Islet of Langerhans (tissue), 1 donor: ENCODE measurements around the gene PSEN1.

ENCODE experiments used
- FAIRE-seq: peaks from one replicate; lab custom pipeline; 2011; peaks lifted over from hg19 to GRCh38; lab: Jason Lieb, UNC

PSEN1 gene

DNA sequence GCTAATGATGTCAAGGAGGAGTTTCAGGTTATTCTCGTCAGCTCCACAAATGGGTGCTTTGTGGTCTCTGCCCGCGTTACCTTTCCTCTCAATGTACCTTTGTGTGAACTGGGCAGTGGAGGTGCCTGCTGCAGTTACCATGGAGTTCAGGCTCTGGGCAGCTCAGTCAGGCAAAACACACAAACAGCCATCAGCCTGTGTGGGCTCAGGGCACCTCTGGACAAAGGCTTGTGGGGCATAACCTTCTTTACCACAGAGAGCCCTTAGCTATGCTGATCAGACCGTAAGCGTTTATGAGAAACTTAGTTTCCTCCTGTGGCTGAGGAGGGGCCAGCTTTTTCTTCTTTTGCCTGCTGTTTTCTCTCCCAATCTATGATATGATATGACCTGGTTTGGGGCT lies 84.3 kb downstream of the PSEN1 start:
- FAIRE-seq, result no peak

DNA sequence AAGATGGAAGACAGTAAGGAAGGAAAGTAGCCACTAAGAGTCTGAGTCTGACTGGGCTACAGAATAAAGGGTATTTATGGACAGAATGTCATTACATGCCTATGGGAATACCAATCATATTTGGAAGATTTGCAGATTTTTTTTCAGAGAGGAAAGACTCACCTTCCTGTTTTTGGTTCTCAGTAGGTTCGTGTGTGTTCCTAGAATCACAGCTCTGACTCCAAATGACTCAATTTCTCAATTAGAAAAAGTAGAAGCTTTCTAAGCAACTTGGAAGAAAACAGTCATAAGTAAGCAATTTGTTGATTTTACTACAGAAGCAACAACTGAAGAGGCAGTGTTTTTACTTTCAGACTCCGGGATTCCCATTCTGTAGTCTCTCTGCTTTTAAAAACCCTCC lies 85.6 kb downstream of the PSEN1 start:
- no peak for FAIRE-seq

DNA sequence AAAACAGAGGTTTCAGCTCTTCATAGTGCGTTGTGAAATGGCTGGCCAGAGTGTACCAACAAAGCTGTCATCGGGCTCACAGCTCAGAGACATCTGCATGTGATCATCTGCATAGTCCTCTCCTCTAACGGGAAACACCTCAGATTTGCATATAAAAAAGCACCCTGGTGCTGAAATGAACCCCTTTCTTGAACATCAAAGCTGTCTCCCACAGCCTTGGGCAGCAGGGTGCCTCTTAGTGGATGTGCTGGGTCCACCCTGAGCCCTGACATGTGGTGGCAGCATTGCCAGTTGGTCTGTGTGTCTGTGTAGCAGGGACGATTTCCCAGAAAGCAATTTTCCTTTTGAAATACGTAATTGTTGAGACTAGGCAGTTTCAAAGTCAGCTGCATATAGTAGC lies 86.7 kb downstream of the PSEN1 start:
- FAIRE-seq, result no peak

DNA sequence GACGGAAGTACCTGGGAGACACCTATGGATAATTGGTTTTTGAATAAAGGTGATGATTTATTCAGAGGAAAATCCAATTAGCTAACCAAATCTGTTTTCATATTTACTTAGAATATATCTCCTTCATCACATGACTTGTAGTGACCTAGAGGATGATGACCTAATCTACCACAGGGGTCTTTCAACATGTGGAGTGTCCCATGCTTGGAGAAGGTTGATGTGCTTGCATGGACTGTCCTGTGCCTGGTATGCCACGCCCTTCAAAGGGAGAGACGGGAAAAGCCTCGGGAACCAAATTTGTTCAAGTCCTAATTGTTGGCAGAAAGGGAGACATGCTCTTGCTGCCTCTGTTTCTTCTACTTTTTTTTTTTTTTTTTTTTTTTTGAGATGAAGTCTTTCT lies 89.2 kb downstream of the PSEN1 start:
- no peak for FAIRE-seq

DNA sequence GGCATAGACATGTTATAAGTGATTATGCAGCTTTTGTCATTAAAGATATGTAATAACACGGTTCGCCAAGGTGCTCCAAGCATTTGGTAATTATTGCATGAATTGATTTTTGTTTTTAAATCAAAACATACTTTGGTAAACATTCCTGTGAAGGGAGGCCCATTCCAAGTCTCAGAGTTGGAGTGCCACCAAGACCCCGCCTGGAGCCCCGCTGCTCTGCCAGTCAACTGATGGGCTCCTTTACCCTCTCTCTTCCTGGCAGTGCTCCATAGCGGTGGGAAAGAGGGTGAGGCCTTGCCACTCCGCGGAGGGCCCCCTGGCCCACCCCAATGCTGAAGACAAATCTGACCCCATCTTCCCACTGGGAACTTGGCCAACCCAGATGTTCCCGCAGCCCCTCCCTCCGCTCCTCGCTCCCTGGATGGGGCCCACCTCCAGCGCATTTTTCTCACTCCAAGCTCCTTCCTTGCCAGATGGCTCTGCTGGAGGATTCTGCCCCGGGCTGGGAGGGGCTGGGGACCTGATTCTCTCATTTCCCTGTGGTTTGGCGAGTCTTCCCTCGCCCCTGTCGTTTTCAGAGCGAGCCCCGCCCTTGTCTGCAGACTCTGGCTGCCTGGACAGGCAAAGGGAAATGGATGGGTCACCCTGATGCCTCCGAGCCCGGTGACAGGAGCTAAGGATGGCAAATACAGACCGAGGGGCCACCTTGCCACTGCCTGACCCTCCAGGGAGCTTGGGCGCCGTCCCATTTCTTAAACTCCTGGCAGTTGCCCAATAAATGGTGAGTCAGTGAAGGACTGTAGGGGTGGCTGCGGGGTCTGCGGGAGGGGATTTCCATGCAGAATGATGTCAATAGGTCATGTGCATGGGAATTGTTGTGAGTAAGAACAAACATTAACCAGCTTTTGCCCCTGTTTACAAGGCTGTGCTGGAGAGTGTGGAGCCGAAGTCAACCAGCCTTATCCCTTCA lies 91.8 kb downstream of the PSEN1 start:
- FAIRE-seq, result no peak

DNA sequence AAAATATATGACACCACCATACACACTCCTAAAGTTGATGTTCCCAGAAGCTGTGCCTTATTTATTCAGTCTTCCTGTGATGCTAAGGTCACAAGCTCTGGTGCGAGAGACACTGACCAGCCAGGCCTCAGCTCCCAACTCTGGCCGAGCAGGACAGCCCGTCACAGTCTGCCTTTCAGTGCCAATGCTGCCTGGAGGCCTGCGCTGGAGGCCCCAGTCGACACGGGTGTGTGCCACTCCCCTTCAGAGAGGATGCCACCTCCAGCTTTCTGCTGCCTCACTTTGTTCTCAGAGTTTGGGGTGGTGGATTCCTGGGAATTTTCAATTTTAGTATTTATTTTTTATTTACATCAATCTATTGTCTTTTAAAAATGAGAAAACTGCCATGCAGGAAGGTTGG lies 93.7 kb downstream of the PSEN1 start:
- FAIRE-seq, result no peak

DNA sequence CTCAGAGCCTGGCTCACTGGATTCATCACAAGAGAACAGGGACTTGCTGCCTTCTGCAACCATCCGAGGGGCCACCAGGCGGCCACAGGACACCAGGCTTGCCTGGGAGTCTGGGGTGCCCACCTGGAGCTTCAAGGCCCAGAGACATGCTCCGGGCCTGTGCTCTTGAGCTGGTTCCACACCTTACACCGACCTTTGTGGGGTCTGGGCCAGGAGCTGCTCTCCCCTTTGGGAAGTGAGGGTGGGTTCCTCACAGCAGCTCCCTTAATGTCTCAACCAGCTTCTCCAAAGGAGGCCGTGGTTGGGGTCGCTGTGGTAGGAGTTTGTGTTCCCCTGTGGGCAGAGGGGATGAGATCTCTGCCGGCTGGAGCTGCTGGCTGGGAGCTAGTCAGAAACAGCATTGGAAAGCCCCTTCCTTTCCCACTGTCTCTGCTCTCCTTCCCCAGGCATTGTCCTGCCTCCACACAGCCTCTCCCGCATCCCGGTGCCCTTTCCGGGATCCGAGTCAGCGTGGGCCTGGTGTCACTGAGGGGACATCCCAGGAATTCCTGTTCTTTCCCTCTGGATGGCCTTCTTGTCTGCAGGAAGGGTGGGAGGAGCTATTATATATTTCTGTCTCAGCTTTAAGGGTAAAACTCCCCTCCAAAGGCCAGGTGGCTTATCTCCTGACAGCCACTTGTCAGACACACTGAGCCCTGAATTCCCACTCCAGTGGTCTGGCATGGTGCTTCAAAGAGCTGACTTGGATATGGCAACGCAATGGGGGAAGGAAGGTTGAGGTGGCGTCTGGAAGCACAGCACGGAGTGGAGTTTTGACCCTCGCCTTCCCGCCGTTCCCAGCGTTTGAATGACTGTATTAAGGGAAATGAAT lies 95.9 kb downstream of the PSEN1 start:
- FAIRE-seq, result no peak

DNA sequence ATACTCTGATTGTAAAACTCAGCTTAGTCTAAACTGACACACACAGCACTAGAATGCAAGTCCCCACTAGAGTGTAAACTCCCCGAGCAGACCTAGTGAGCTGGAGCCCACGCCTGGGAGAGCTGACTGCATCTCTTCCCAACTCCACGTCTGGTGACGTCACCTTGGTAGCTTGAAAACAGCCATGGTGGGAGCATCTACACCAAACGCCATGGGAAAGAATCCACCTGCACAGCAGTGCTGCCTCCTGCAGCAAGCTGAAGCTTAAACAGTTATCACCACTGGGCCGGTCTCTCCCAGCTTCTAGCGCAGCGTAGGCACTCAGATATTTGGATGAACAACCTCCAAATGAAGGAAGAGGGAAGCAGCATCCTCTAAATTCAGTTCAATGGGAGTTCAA lies 96.7 kb downstream of the PSEN1 start:
- FAIRE-seq, result no peak

DNA sequence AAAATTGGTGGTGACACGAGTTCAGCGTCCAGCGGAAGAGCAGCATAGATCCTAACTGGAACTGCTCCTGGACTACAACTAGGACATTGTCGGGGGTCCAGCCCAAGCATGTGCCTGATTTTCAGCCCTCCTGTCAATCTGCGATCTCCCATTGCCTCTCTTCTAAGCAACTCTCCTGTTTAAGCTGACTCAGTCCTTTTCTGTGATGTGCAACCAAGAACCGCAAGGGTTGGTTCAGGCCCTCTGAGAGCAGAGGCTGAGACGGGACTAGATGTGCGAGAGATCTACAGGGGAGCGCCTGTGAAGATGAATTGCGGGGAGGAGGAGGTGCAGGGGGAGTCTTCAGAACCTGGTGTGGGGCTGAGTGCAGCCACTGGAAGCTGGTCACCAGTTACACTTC lies 97.3 kb downstream of the PSEN1 start:
- FAIRE-seq, result no peak

DNA sequence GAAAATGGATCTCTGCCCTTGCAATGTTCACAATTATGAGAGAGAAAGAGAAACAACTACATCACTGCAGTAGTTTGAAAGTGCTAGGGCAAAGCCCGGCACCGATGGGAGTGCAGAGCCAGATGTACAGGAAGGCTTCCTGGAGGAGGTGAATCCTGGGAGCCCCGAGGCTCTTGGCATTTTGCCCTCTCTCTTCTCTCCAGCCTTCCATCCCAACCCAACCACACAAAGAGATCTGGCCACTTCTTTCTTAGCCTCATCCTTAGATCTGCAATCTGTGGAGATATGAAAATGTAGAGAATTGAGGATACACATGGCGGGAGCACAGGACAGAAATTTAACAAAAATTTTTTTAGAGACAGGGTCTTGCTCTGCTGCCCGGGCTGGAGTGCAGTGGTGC lies 97.7 kb downstream of the PSEN1 start:
- no peak for FAIRE-seq

DNA sequence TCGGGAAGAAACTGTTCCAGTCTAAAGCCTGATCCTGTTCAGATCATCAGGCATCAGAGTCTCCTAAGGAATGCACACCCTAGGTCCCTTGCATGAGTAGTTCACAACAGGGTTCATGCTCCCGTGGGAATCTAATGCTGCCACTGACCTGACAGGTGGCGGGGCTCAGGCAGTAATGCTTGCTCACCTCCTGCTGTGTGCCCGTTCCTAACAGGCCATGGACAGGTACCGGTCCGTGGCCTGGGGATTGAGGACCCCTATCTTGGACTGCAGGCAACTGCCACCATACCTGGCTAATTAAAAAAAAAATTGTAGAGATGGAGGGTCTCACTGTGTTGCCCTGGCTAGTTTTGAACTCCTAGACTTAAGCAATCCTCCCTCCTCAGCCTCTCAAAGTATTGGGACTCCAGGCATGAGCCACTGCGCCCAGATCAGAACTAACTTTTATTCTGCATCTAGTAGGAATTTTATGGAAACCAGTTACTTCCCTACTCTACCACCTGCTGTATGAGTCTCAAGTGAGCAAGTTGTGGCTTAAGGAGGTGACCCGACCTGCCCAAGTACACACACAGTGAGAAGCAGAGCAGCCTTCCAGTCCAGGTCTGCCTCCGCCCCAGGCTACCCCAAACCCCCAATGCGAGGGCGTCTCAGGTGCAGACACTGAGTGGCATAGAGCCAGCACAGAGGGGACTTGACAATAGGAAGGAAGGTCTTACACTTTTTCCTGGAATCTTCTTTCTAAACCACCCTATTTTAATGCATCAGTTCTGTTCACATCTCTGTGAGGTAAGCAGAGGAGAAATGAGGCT lies 98.5 kb downstream of the PSEN1 start:
- FAIRE-seq, result no peak

DNA sequence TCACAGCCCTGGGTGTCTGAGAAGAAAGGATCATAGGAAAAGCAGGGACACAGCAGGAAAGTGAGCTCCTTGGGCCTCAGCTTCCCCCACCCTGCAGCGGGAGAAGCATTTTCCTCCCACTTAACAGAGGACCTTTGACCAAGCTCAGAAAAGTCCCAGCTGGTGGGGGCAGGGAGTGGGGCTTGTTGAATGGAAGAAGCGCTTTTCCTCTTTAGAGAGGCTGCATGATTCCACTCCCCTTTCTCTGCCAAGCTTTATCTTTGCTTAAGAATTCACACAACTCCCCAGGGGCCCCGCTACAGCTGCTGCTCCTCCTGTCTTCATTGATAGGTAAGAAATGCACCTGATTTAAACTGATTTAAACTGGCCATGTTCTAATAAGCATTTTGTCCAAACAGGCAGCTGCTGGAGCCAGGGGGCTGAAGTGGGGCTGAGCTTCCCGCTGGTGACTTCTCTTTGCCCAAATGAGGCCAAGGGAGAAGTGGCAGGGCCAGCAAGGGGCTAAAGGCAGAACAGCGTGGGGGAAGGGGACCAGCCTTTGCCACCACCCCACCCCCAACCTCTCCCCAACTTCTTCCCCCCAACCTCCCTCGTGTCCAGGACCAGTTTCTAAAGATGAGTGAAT lies 99.3 kb downstream of the PSEN1 start:
- FAIRE-seq, result no peak

DNA sequence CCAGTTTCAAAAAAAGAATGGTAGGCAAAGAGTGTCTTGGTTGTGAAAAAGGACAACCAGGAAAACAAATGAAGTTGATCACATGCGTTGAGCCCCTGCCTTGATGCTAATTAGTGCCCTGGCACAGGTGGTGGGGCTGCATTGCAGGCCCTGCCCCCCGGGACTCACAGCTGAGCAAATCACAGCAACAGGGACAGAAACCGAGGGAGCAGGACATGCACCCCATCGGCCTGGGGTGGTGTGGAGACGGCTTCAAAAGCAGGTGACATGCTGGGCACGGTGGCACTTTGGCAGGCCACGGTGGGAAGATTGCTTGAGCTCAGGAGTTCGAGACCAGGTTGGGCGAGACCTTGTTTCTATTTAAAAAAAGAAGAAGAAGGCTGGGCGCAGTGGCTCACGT lies 99.8 kb downstream of the PSEN1 start:
- no peak for FAIRE-seq

DNA sequence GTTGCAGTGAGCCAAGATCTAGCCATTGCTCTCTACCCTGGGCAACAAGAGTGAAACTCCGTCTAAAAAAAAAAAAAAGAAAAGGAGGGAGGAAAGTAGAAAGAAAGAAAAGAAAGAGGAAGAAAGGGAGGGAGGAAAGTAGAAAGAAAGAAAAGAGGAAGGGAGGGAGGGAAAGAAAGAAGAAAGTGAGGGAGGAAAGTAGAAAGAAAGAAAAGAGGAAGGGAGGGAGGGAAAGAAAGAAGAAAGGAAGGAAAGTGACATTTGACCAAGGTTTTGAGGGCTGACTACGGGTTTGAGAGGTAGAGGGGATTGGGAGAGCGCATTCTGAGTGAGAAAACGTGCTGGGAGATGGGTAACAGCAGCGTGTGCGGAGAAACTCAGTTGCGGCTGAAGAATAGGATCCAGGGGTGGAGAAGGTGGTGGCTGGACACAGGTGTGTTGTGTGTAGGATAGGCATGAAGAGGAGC lies 100.5 kb downstream of the PSEN1 start:
- FAIRE-seq, result no peak

DNA sequence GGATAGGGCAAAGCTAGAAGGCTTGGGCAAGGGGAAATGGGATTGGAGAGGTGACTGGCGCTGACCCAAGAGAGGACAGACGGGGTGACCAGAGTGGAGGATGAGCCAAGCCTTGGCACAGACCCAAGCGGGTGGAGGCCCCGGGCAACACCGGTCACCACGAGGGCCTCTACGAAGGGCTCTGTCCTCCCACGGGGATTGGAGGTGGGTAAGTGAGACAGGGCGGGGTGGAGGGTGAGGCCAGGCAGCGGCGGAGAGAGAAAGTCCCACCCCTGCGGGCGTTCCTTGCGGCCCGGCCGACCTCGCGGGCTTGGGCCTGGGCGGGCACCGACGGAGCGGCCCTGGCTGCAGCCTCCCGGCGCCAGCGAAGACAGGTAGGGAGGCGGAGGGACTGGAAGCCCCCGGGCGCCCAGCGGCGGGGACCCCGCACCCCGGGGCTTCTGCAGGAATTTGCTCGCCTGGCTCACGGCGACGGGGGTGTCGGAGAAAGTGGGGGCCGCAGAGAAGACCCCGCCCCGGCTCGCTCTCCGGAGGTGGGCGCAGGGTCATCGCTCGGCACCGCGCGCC lies 101.0 kb downstream of the PSEN1 start, which contains the start of gene PAPLN:
TSS of gene PAPLN (plus strand) at position 288 of the 567 bp plus-strand sequence. CDS start 2,273 bp downstream, outside the sequence.
- FAIRE-seq, result no peak

DNA sequence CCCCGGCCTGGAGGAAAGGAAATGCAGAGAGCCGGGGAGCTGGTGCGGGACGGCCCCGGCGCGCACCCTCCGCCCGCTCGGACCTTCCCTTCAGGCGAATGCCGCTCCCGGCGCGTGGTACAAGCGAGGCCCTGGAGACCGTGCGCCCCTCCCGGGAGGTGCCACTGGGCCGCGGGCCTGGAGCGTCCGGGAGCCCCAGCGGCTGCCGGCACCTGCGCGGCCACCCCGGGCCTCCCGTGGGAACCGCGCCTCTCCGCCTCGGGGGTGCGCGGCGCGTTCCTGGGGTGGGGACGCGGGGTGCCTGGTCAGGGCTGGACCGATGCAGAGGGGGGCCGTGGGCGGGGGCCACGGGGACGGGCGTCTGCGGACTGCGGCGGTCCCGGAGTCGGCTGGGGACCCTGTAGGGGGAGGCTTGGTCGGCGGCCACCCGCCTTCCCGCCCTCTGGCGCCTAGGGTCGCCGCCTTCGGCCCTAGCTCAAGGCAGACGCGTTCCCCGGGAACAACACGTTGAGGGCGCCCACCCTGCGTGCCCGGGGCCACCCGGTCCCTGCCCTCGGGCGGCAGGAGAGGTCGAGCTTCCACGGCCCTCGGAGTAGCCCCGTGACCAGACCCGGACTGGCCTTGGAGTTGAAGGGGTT lies 101.6 kb downstream of the PSEN1 start:
- FAIRE-seq, result no peak

DNA sequence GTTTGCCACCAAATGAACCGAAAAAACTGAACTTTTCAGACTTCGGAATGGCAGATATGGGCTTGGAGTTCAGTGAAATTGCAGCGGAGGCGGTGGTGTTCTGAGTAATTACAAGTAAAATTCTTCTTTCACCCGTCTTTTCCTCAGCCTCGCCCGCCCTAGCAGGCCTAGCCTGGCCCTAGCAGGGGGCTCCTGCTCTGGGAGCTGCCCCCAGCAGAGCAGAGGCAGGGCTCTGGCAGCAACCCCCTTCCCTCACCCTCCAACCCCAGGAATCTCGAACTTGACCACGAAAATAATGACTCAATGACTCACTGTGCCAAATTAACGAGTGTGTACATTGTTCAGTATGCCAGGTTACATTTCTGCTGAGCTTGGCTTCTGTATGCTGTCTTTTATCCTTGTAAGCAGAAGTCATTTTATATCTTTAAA lies 102.1 kb downstream of the PSEN1 start:
- no peak for FAIRE-seq

DNA sequence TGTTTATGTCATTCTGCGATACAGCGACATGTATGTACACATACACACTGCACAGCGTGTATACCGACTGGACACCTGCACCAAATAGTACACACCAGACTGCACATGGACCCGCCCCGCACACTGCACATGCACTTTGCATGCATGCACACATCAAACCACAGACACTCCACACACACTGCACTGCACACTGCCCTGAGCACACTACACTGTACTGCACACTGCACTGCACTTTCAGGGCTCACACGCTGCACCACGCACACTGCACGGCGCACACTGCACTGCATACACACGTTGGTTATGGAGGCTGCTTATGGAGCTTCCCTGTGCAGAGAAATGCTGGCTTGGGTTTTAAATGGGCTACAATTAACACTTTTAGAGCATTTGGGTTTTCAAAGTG lies 102.6 kb downstream of the PSEN1 start:
- no peak for FAIRE-seq

DNA sequence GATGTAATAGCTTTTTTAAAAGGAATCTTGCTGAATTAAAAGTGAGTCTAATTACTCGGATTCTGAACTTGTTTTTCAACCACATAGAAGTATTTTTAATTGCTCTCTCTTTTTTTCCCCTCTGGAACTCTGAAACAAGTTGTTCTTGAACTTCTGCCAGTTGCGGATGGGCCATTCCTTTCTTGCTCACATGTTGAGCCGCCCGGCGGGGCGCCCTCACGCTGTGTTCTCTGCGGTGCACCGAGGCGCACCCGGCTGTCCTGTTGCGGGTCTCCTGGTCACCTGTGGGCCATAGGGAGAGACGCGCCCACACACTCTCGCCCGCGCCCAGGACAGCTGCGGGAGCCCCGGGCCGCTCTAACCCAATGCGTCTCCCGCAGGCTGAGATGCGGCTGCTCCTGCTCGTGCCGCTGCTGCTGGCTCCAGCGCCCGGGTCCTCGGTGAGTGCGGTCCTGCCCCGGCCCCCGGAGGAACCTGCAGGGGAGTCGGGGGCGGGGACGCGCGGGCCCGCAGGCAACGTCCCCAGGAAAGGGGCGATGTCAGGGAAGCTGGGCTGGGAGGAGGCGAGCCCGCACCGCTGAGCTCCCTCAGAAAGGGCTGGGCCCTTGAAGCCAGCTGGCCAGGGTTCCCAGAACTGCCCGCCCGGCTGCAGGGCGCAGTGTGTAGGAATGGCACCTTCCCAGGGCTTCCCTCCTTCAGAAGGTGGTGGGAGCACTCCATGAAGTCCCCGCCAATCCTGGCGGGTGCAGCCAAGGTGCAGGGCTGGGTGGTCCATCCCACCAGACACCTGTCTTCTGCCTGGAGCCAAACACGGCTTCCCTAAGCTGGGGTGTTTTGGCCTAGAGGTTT lies 103.3 kb downstream of the PSEN1 start:
- no peak for FAIRE-seq
